ENCODE measurements around the gene DRC3. TPM values are rescaled to one million over a fixed set of nuclear protein-coding genes. Genes with fewer than 3 reads are reported as not detected.

The DRC3 gene
- total and polyA plus RNA-seq, 2 donors (not counting 3 experiments of a cell fraction or from before 2014, with no cell fraction given) = 1.6 to 2.9 TPM

GRCh38 chr17:18014006-18014405, 41.3 kb downstream of the DRC3 start:
- ChIA-PET CTCF (interaction anchor here (1.0 kb wide), 1 partner anchor 12 kb away, joined by 3 read pairs; no protein-coding TSS in a partner anchor), POLR2A (no interaction called here)
- dilution Hi-C loops (cut with MboI; ENCODE audit: extremely low pct_ligation_motif_present, low sequenced_read_pairs) = no loop called here
- FAIRE-seq (no peak), DNase-seq (ENCODE audit: low read depth, low spot score) (no peak)
- Histone ChIP-seq H3K4me3 (replicated peaks in 1 of 3; ENCODE audit: insufficient read depth in 1 of 3, low read depth in 1 of 3, low read length in 3 of 3) (no peak overlapping the region), H3K9ac (replicated peaks; ENCODE audit: extremely low read depth, insufficient read depth, low read length) (no peak overlapping the region), H3K27me3 (ENCODE audit: control insufficient read depth in 2 of 2, insufficient read depth in 2 of 2, low read length in 2 of 2) (no peaks in the 10 kb centered on the region), H3K27ac (ENCODE audit: insufficient read depth, low read depth, low read length) (no peak overlapping the region), H4K20me1 (replicated peaks; ENCODE audit: control insufficient read depth, extremely low read depth, insufficient read depth, low read length) (no peaks in the 10 kb centered on the region), H3K9me3 (replicated peaks; ENCODE audit: control insufficient read depth, insufficient read depth, low read length) (no peaks in the 10 kb centered on the region), H3K4me1 (ENCODE audit: control insufficient read depth, extremely low read depth, insufficient read depth, low read length) (peaks cover 5% of the 10 kb centered on the region), H3K36me3 (ENCODE audit: control insufficient read depth in 2 of 2, extremely low read depth in 1 of 2, insufficient read depth in 2 of 2, low read length in 2 of 2) (peaks cover 0 to 4% of the 10 kb centered on the region in 2 experiments), H3K79me2 (ENCODE audit: control insufficient read depth, insufficient read depth, low read length) (no peaks in the 10 kb centered on the region), H3K9me1 (replicated peaks; ENCODE audit: control insufficient read depth, extremely low read depth, insufficient read depth, low read length) (no peaks in the 10 kb centered on the region), H2AFZ (ENCODE audit: low read depth, low read length) (no peak overlapping the region), H3K4me2 (ENCODE audit: insufficient read depth, low read length) (no peak overlapping the region)
- TF ChIP-seq CTCF (IDR thresholded peaks at IDR 0.05; ENCODE audit: extremely low read depth in 1 of 2, insufficient read depth in 1 of 2, low read depth in 1 of 2, low read length in 2 of 2) (no peak), GATA2 (IDR thresholded peaks at IDR 0.05; ENCODE audit: insufficient read depth, insufficient read length, low read depth, low read length) (no peak), JUN (IDR thresholded peaks at IDR 0.05; ENCODE audit: borderline replicate concordance, insufficient read depth, insufficient read length, low read depth) (no peak), POLR2A (IDR thresholded peaks at IDR 0.05; ENCODE audit: low read depth, low read length) (no peak), EZH2 (IDR thresholded peaks at IDR 0.05; ENCODE audit: borderline replicate concordance, low read depth, low read length, severe bottlenecking) (no peak), FOS (IDR thresholded peaks at IDR 0.05; ENCODE audit: borderline replicate concordance, insufficient read depth, low read length) (no peak), POLR2AphosphoS5 (IDR thresholded peaks at IDR 0.05; ENCODE audit: insufficient read depth, low read depth, low read length) (no peak), MAX (IDR thresholded peaks at IDR 0.05; ENCODE audit: insufficient read depth, insufficient read length) (no peak), MYC (IDR thresholded peaks at IDR 0.05; ENCODE audit: low read depth, low read length) (no peak)
- BruUV-seq (replicated peaks) = no TSS peak
- intact Hi-C loops (cut with micrococcal nuclease) = no loop called here
